ENCODE measurements around the gene GPX7.

DNA sequence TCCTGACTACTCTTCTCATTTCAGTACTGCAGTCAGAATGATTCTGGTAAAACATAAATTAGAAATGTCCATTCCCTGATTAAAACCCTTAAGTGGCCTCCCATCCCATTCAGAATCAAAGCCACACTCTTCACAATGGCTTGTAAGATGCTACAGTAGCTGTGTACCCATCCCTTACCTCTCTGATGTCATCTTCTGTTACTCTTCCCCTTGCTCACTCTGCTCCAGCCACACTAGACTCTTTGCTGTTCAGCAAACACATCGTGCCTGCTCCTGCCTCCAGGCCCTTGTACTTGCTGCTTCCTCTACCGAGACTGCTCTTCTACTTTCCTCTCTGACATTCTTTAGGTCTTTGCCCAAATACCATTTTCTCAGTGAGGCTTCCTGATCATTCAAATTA is 4.3 kb upstream of the GPX7 start:
- TF ChIP-seq SCRT1 (tag by site-specific recombination; IDR thresholded peaks at IDR 0.05; ENCODE audit: borderline replicate concordance) = no peak
- TF ChIP-seq, protein P1, sequence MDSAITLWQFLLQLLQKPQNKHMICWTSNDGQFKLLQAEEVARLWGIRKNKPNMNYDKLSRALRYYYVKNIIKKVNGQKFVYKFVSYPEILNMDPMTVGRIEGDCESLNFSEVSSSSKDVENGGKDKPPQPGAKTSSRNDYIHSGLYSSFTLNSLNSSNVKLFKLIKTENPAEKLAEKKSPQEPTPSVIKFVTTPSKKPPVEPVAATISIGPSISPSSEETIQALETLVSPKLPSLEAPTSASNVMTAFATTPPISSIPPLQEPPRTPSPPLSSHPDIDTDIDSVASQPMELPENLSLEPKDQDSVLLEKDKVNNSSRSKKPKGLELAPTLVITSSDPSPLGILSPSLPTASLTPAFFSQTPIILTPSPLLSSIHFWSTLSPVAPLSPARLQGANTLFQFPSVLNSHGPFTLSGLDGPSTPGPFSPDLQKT (IDR thresholded peaks at IDR 0.05; ENCODE audit: borderline replicate concordance, low read depth, low read length) = no peak
- TF ChIP-seq ZNF571 (tag by site-specific recombination; IDR thresholded peaks at IDR 0.05) = no peak
- no peak for TF ChIP-seq TCF7L2 (IDR thresholded peaks at IDR 0.05; ENCODE audit: borderline replicate concordance, low read depth, low read length)
- no peak for TF ChIP-seq HOXA7 (CRISPR knock-in tag; IDR thresholded peaks at IDR 0.05; ENCODE audit: borderline replicate concordance)
- TF ChIP-seq, protein P2, sequence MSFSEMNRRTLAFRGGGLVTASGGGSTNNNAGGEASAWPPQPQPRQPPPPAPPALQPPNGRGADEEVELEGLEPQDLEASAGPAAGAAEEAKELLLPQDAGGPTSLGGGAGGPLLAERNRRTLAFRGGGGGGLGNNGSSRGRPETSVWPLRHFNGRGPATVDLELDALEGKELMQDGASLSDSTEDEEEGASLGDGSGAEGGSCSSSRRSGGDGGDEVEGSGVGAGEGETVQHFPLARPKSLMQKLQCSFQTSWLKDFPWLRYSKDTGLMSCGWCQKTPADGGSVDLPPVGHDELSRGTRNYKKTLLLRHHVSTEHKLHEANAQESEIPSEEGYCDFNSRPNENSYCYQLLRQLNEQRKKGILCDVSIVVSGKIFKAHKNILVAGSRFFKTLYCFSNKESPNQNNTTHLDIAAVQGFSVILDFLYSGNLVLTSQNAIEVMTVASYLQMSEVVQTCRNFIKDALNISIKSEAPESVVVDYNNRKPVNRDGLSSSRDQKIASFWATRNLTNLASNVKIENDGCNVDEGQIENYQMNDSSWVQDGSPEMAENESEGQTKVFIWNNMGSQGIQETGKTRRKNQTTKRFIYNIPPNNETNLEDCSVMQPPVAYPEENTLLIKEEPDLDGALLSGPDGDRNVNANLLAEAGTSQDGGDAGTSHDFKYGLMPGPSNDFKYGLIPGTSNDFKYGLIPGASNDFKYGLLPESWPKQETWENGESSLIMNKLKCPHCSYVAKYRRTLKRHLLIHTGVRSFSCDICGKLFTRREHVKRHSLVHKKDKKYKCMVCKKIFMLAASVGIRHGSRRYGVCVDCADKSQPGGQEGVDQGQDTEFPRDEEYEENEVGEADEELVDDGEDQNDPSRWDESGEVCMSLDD (tag by site-specific recombination; IDR thresholded peaks at IDR 0.05) = no peak
- TF ChIP-seq, protein P3, sequence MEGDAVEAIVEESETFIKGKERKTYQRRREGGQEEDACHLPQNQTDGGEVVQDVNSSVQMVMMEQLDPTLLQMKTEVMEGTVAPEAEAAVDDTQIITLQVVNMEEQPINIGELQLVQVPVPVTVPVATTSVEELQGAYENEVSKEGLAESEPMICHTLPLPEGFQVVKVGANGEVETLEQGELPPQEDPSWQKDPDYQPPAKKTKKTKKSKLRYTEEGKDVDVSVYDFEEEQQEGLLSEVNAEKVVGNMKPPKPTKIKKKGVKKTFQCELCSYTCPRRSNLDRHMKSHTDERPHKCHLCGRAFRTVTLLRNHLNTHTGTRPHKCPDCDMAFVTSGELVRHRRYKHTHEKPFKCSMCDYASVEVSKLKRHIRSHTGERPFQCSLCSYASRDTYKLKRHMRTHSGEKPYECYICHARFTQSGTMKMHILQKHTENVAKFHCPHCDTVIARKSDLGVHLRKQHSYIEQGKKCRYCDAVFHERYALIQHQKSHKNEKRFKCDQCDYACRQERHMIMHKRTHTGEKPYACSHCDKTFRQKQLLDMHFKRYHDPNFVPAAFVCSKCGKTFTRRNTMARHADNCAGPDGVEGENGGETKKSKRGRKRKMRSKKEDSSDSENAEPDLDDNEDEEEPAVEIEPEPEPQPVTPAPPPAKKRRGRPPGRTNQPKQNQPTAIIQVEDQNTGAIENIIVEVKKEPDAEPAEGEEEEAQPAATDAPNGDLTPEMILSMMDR (tag by site-specific recombination; IDR thresholded peaks at IDR 0.05) = no peak
- no peak for TF ChIP-seq ZNF350 (tag by site-specific recombination; IDR thresholded peaks at IDR 0.05)
- TF ChIP-seq ZNF366 (tag by site-specific recombination; conservative IDR thresholded peaks at IDR 0.05) = no peak
- TF ChIP-seq, protein P4, sequence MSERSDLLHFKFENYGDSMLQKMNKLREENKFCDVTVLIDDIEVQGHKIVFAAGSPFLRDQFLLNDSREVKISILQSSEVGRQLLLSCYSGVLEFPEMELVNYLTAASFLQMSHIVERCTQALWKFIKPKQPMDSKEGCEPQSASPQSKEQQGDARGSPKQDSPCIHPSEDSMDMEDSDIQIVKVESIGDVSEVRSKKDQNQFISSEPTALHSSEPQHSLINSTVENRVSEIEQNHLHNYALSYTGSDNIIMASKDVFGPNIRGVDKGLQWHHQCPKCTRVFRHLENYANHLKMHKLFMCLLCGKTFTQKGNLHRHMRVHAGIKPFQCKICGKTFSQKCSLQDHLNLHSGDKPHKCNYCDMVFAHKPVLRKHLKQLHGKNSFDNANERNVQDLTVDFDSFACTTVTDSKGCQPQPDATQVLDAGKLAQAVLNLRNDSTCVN (tag by site-specific recombination; optimal IDR thresholded peaks at IDR 0.05) = no peak

Measured in HEK293 (cell line).